ENCODE data around the gene PDGFB. TPM values are rescaled to one million over a fixed set of nuclear protein-coding genes. Genes with fewer than 3 reads are reported as not detected.

The PDGFB gene
- total RNA-seq, 1 donor from 2014 or later: 4.7 TPM

DNA sequence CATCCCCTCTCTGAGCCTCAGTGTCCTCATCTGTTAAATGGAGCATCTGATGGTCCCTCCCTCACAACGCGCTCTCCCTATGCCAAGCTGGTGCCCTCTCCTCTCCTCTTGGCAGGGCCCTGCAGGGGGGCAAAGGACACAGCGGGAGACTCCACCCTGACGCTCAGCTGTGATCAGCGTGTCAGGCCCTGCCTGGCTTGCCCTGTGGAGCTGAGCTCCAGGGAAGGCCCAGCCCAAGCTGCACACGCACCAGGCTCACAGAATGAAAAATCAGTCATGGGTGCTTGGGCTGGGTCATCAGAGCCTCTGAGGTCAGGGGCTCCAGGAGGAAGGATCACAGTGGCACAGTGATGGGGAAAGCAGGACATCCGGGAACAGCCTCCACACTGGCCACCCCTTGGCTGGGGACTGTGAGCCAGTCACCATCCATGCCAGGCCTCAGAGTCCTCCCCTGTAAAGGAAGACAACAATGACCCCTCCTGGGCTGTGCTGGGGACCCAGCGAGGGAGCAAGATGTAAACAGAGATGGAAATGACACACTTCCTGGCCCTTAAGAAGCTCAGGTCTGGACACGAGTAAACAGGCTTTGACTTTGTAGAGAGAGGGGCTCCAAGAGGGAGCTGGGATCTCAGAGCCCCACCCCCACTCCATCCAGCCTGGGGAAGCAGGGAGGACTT lies 38.0 kb upstream of the PDGFB start:
- intact Hi-C loops (cut with DNase I): loop anchor here (10.0 kb wide), 1 partner anchor 692 kb away; no protein-coding TSS in a partner anchor
- no peak for TF ChIP-seq POLR2A (IDR thresholded peaks at IDR 0.05)
- TF ChIP-seq, protein P1, sequence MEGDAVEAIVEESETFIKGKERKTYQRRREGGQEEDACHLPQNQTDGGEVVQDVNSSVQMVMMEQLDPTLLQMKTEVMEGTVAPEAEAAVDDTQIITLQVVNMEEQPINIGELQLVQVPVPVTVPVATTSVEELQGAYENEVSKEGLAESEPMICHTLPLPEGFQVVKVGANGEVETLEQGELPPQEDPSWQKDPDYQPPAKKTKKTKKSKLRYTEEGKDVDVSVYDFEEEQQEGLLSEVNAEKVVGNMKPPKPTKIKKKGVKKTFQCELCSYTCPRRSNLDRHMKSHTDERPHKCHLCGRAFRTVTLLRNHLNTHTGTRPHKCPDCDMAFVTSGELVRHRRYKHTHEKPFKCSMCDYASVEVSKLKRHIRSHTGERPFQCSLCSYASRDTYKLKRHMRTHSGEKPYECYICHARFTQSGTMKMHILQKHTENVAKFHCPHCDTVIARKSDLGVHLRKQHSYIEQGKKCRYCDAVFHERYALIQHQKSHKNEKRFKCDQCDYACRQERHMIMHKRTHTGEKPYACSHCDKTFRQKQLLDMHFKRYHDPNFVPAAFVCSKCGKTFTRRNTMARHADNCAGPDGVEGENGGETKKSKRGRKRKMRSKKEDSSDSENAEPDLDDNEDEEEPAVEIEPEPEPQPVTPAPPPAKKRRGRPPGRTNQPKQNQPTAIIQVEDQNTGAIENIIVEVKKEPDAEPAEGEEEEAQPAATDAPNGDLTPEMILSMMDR (IDR thresholded peaks at IDR 0.05): no peak
- no peak for TF ChIP-seq POLR2AphosphoS5 (IDR thresholded peaks at IDR 0.05; ENCODE audit: insufficient read depth in 1 of 2, low read depth in 1 of 2)
- peak overlapping the region; percentile 42 for H3K27ac ChIP-seq
- no peaks in the 10 kb centered on the region for H3K27me3 ChIP-seq
- DNase-seq (ENCODE audit: extremely low spot score in 2 of 2): no peak
- H3K4me3 ChIP-seq: no peak overlapping the region
- no peaks in the 10 kb centered on the region for H3K36me3 ChIP-seq
- no peaks in the 10 kb centered on the region for H3K9me3 ChIP-seq
- H3K4me1 ChIP-seq: peaks cover 19% of the 10 kb centered on the region

DNA sequence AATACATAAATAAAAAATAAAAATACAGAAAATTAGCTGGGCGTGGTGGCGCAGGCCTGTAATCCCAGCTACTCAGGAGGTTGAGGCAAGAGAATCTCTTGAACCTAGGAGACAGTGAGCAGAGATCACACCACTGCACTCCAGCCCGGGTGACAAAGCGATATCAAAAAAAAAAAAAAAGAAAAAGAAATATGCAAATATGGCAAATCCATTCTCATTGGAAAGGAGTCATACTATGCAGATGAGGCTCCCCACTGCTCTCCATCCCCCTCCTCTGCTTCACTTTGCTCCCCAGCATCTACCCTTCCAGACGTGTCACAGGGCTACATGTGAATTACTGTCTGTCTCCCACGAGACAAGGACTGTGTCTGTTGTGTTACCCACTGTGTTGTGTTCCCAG lies 36.3 kb upstream of the PDGFB start:
- intact Hi-C loops (cut with DNase I): loop anchor here (10.0 kb wide), 1 partner anchor 694 kb away; no protein-coding TSS in a partner anchor
- Histone ChIP-seq H3K27ac (no peak overlapping the region), H3K4me1 (peaks cover 19% of the 10 kb centered on the region), H3K9me3 (no peaks in the 10 kb centered on the region), H3K27me3 (no peaks in the 10 kb centered on the region), H3K36me3 (no peaks in the 10 kb centered on the region), H3K4me3 (no peak overlapping the region)
- TF ChIP-seq POLR2A (IDR thresholded peaks at IDR 0.05) (no peak), POLR2AphosphoS5 (IDR thresholded peaks at IDR 0.05; ENCODE audit: insufficient read depth in 1 of 2, low read depth in 1 of 2) (no peak)
- TF ChIP-seq, protein P1 (IDR thresholded peaks at IDR 0.05): no peak
- DNase-seq (ENCODE audit: extremely low spot score in 2 of 2): no peak

DNA sequence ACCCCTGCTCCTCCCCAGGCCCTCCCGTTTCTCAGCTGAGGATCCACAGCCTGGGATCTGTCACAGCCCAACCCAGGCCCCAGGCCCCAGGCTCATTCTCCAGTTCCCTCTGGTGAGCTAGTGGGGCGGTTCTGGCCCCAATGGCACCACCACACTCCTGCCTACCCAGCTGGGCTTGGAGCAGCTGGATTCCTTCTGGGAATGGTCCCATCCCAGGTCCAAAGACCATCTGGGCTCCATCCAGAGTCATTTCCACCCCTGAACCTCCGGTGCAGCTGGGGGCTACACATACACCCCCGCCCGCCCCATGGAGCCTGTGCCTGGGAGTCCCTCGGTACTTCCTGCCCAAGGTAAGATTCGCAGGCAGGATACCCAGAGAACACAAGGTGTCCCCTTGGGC lies 35.5 kb upstream of the PDGFB start:
- no peaks in the 10 kb centered on the region for H3K27me3 ChIP-seq
- no peaks in the 10 kb centered on the region for H3K36me3 ChIP-seq
- intact Hi-C loops (cut with DNase I): loop anchor here (10.0 kb wide), 1 partner anchor 695 kb away; no protein-coding TSS in a partner anchor
- H3K4me3 ChIP-seq: no peak overlapping the region
- no peaks in the 10 kb centered on the region for H3K9me3 ChIP-seq
- peaks cover 19% of the 10 kb centered on the region for H3K4me1 ChIP-seq
- DNase-seq (ENCODE audit: extremely low spot score in 2 of 2): no peak
- H3K27ac ChIP-seq: no peak overlapping the region
- TF ChIP-seq POLR2A (IDR thresholded peaks at IDR 0.05): no peak
- TF ChIP-seq, protein P1 (IDR thresholded peaks at IDR 0.05): no peak
- TF ChIP-seq POLR2AphosphoS5 (IDR thresholded peaks at IDR 0.05; ENCODE audit: insufficient read depth in 1 of 2, low read depth in 1 of 2): no peak

DNA sequence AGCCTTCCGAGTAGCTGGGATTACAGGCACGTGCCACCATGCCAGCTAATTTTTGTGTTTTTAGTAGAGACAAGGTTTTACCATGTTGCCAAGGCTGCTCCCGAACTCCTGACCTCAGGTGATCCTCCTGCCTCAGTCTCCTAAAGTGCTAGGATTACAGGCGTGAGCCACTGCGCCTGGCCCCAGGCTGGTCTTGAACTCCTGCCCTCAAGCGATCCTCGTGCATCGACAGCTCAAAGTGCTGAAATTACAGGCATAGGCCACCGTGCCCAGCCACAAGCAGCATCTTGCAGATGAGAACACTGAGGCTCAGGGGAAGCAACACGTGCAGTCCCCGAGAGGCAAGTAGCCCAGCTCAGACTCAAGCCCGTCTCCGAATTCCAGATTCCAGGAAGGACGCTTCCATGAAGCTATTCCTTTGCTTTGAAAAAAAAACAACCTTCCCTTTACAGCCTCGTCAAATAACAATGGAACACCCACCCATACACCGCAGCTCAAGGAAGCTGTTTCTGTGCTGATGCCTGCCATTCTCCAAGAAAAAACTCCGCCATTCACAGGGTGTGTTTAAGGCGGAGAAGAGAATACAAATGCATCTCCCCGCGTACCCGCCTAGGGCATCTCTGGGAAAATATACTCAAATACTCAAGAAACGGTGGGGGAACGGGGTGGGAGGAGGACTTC lies 34.5 kb upstream of the PDGFB start:
- peaks cover 19% of the 10 kb centered on the region for H3K4me1 ChIP-seq
- H3K36me3 ChIP-seq: no peaks in the 10 kb centered on the region
- DNase-seq (ENCODE audit: extremely low spot score in 2 of 2): no peak
- intact Hi-C loops (cut with DNase I): no loop called here
- no peaks in the 10 kb centered on the region for H3K27me3 ChIP-seq
- H3K27ac ChIP-seq: no peak overlapping the region
- H3K4me3 ChIP-seq: no peak overlapping the region
- no peaks in the 10 kb centered on the region for H3K9me3 ChIP-seq
- TF ChIP-seq, protein P1 (IDR thresholded peaks at IDR 0.05): no peak
- no peak for TF ChIP-seq POLR2AphosphoS5 (IDR thresholded peaks at IDR 0.05; ENCODE audit: insufficient read depth in 1 of 2, low read depth in 1 of 2)
- TF ChIP-seq POLR2A (IDR thresholded peaks at IDR 0.05): no peak

DNA sequence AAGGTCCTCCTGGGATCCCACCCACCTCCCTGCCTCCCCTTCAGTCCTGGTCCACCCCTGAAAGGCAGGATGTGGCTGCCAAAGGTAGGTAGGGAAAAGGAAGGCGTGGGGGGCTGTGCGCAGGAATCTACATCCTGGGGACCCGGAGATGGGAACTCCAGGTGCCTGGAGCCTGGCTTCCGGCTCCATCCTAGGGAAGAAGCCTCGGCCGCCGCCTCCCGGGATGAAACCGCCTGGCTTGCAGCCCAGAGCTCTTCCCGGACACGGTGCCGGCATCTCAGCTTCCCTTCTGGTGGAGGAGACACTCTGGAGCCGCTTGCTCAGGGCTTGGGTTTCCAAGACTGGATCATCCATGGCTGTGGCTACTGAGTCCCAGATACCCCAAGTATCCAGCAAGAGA lies 33.3 kb upstream of the PDGFB start:
- no peak for TF ChIP-seq POLR2AphosphoS5 (IDR thresholded peaks at IDR 0.05; ENCODE audit: insufficient read depth in 1 of 2, low read depth in 1 of 2)
- TF ChIP-seq POLR2A (IDR thresholded peaks at IDR 0.05): no peak
- TF ChIP-seq, protein P1 (IDR thresholded peaks at IDR 0.05): no peak
- no peak overlapping the region for H3K27ac ChIP-seq
- intact Hi-C loops (cut with DNase I): no loop called here

More for the DNA sequence above, 33.3 kb upstream of the PDGFB start:
- Histone ChIP-seq H3K4me3 (no peak overlapping the region), H3K9me3 (no peaks in the 10 kb centered on the region), H3K4me1 (peaks cover 6% of the 10 kb centered on the region), H3K27me3 (no peaks in the 10 kb centered on the region), H3K36me3 (no peaks in the 10 kb centered on the region)
- DNase-seq (ENCODE audit: extremely low spot score in 2 of 2): no peak

Measured in vagina (tissue), 2 donors.